GM18873 (cell line): ENCODE data around the gene CLCN6.

Source experiments
- ATAC-seq: cut with Tn5 transposase; IDR thresholded peaks from one replicate; pipeline ENCODE4 v1.9.1; 2021; ENCODE audit warnings: mild to moderate bottlenecking, moderate library complexity, moderate number of reproducible peaks; ENCODE audit not compliant: unreplicated experiment, low FRiP score

CLCN6 gene

GRCh38 chr1:11779715-11780379, 26.1 kb upstream of the CLCN6 start:
- ATAC-seq: no peak

GRCh38 chr1:11780380-11781147, 25.4 kb upstream of the CLCN6 start:
- ATAC-seq: no peak

DNA sequence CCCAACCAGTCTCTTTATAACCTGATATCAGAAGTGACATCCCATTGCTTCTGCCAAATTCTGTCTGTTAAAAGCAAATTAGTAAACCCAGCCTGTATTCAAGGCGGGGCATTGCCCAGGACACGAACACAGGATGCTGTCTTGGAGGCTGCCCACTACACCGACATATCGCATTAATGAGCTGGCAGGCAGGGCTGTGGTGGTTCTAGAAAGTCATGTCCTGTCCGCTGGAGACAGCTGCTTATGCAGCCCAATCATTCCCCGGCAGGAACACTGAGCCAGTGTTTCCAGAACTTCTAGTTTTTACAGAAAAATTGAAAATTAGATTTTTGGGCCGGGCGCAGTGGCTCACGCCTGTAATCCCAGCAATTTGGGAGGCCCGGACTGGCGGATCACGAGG, 24.7 kb upstream of the CLCN6 start:
- ATAC-seq: no peak

DNA sequence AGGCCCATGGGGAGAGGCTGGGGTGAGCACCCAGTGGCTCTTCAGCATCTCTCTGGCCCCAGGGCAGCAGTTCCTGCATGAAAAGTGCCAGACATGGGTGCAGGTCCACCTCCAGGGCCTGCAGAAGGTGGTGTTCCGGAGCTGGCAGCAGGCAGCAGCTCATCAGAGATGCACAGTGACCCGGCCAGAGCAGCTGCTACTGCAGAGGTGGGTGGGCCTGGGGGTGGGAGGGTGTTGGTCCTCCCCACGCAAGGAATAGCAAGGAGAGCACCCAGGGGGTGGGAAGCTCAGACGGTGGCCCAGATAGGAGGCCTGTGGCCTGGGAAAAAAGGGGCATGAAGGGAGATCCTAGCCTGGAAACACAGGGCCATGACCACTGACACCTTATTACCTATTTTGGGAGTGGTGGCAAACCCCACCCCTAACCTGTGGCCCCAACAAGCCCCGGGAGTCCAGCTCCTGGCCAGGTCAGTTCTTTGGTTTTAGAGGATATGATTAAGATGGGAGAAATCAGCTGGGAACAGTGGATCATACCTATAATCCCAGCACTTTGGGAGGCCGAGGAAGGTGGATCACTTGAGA, 23.8 kb upstream of the CLCN6 start:
- no peak for ATAC-seq

DNA sequence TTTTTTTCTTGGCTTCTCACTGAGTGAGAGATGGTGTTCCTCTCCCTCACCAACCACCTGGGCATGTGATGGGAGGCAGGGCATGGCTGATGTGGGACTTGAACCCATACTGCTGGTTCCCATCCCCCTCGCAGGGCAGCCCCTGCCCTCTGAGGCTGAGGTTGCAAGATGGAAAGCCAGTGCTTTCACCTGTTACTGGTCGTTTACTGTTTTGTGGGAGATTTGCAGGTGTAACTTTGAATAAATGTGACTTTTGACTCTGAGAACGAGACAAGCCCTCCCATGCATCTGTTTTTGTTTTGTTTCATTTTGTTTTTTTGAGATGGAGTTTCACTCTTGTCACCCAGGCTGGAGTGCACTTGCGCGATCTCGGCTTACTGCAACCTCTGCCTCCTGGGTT, 22.4 kb upstream of the CLCN6 start:
- ATAC-seq: no peak

DNA sequence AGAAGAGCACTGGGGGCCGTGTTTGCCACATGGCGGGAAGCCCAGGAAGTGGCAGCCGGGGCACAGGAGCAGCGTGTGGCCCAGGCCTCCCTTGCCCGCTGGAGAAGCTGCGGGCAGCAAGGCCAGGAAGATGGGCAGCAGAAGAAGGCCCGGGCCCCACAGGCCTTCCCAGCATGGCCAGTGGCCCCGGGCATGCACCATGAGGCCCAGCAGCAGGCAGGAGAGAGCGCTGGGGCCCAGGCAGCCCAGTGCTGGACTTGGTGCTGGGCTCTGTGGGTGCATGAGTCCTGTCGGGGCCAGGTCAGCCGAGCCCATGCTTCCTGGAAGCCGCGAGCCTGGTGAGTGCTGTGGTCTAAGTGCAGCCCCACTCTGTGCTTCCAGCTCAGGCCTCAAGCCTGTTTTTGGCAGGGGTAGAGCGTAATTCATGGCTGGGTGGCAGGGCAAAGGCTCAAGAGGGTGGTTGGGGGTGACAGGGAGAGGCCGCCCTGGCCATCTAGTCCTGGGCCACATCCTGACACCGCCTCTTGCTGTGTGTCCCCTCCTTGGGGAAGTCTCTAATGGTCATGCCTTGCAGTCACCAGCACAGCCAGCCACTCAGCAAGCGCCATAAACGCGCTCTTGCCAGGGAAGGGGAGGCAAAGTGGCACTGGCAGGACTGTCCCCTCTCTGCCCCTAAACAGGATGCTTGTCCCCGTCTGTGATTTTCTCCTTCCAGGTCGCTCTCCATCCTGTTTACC, 21.6 kb upstream of the CLCN6 start:
- ATAC-seq: no peak

- ATAC-seq: no peak
These were observed 20.8 kb upstream of the CLCN6 start for GRCh38 chr1:11784993-11785769.

DNA sequence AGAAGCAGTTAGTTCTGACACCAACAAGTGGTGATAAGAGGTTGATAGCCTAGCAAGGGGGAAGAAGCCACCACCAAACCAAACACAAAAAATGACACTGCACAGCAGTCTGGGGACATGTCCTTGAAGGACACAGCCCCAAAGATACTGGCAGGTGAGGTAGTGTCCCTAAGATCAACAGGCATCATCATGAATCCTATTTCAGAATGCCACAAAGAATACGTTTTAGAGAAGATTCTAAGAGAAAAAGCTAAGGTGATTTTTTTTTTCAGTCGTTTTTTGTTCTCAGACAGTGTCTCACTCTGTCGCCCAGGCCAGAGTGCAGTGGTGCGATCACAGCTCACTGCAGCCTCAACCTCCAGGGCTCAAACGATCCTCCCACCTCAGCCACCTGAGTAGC, 19.8 kb upstream of the CLCN6 start:
- ATAC-seq: no peak

DNA sequence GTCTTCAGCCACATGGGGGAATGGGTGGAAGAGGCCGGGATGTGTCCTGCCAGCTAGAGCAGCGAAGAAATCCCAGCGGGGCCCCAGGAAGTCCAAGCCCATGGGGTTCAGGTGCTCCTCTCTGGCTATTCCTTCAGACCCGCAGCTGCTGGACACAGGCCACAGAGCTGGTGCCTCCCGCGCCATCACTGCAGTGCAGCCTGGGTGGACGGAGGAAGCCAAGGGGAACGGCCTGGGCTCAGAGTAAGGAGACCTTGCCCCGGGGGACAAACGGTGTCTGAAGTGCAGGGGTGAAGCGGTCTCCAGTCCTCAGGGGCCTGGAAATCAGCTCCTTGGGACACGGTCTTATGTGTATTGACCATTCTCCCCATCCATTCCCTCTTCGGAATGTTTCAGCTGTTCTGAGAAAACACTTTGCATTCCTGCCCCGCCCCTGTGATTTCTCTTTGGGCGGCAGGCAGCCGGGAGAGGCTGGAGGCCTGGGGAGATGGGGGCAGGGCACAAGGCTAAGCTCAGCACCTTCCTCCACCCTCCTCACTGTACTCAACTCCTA, 18.7 kb upstream of the CLCN6 start:
- ATAC-seq: no peak

DNA sequence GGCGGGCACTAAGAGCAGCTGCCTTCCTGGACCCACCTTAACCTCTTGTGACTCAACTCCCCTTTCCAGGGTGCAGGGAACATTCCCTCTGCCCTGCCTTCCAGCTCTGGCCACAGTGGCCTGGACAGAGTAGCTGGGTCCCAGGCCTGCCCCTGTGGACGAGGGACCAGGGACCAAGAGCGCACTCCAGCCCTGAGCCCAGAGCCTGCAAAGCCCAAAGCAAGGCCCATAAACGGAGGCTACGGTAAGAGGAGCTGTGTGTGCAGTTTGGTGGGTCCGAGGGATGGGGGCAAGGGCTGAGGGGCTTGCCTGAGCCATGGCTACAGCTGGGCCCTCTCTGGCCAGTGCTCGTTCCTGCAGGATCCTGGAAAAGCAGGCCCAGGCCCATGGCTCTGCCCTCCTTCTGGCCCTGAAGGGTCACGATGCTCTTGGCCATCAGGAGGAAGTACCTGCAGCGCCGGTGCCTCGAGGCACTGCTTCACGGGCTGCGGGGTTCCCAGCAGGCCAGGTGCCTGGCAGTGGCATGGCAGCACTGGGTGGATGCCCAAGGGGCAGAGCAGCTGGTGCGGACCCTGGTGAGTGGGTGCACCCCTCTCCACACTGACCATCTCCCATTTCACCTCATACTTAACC, 18.1 kb upstream of the CLCN6 start:
- no peak for ATAC-seq

DNA sequence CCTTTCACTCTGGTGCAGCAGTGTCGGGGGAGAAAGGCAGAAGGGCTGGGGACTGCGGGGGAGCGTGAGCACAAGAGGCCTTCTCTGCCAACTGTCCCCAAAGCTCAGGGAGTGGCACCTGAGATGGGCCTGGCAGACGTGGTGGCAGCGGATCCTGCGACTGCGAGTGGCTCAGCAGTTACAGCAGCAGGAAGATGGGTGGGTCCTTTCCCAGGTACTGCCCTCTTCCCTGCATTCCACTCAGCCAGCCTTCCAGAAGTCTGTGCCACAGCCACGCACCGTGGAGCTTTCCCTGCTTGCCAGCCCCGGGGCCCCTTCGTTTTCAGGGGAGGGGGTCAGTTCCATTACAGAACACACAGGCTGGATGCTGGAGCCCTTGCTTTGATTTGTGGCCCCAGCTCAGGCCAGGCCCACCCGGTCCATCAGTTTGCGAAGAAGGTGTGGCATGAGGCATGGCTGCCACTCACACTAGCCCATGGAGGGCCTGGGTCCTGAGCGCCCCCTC, 17.4 kb upstream of the CLCN6 start:
- ATAC-seq: no peak

GRCh38 chr1:11789126-11790067, 16.6 kb upstream of the CLCN6 start:
- no peak for ATAC-seq

- ATAC-seq: no peak
These were observed 15.7 kb upstream of the CLCN6 start for GRCh38 chr1:11790101-11790879.

DNA sequence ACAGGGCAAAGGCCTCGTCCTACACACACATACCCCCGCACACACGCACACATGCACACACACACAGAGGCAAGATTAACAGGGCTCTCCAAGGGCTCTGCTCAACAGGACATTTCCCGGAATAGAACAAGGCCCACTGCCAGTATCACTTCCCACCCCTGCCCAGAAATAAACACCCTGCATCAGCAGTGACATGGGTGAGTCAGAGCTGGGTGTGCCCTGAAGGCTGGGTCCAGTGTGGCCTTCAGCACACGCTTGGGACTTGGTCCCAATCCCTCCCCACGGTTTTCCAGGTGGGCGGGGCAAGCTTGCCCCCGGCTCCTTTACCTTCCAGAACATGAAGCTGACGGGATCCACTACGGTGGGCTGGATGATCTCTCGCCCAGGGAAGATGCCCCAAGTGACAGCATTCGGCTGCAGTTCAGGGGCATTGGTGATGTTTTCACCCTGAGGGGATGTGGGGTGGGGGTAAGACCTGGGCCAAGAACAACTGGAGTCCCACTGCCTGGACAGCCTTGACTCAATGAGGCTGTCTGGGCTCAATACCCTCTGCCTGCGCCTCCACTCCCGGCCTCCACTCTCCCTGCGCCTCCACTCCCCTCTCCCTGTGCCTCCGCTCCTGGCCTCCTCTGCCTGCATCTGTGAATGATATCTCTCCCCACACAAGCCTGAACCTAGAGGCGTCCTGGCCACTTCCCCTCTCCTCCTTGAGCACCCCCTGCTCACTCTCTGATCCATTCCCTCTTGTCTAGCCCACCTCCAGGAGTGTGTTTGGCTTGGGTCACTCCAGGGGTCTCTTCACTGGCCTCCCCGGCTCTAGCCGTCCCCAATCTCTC, 14.9 kb upstream of the CLCN6 start:
- ATAC-seq: no peak

- ATAC-seq: no peak
These were observed 13.9 kb upstream of the CLCN6 start for GRCh38 chr1:11792106-11792505.

GRCh38 chr1:11793819-11794218, 12.2 kb upstream of the CLCN6 start:
- ATAC-seq: no peak
